Calu3 (cell line): Measurements from ENCODE around the gene PKHD1. TPM values are rescaled to one million over a fixed set of nuclear protein-coding genes. Genes with fewer than 3 reads are reported as not detected.

Source experiments
- BruUV-seq: library from RNA; stranded (reverse); fragments of 400-500 nt; replicated peaks from 2 replicates; lab custom pipeline; 2021; lab: Mats Ljungman, UMichigan
- CTCF ChIA-PET: fragments of 300-600 bp; sonication (Branson Sonifier 250); formaldehyde crosslinking; loops from one replicate; lab custom pipeline; 2022; ENCODE audit warnings: antibody characterized with exemption; lab: Charles Lee
- DNase-seq: peaks from one replicate; pipeline ENCODE4 v3.0.0; 2022
- H3K27ac Mint-ChIP-seq: one replicate; pipeline ENCODE4 v1.8.0; 2022; ENCODE audit warnings: mixed read lengths; ENCODE audit not compliant: unreplicated experiment
- H3K27me3 Mint-ChIP-seq: one replicate; pipeline ENCODE4 v1.8.0; 2022; ENCODE audit warnings: mixed read lengths; ENCODE audit not compliant: unreplicated experiment
- H3K36me3 Mint-ChIP-seq: one replicate; pipeline ENCODE4 v1.8.0; 2022; ENCODE audit warnings: mild to moderate bottlenecking, moderate library complexity, mixed read lengths; ENCODE audit not compliant: insufficient read depth, unreplicated experiment
- H3K4me1 Mint-ChIP-seq: one replicate; pipeline ENCODE4 v1.8.0; 2022; ENCODE audit warnings: mild to moderate bottlenecking, low read depth, mixed read lengths; ENCODE audit not compliant: unreplicated experiment
- H3K4me3 Mint-ChIP-seq: one replicate; pipeline ENCODE4 v1.8.0; 2022; ENCODE audit warnings: mild to moderate bottlenecking, low read depth, moderate library complexity, mixed read lengths; ENCODE audit not compliant: unreplicated experiment
- H3K9me3 Mint-ChIP-seq: one replicate; pipeline ENCODE4 v1.8.0; 2022; ENCODE audit warnings: low read depth, mixed read lengths; ENCODE audit not compliant: unreplicated experiment
- intact Hi-C: fragments of 100-400 bp; cut with micrococcal nuclease; formaldehyde crosslinking; loops from one replicate; pipeline ENCODE4 v1.10.0; 2022; ENCODE audit not compliant: unreplicated experiment
- total RNA-seq: library from RNA; stranded (reverse); gene quantifications from 2 replicates; pipeline ENCODE4 v1.2.3, GENCODE V29; 2022
- TF ChIP-seq, protein P1 (sequence below): fragments of 200-600 bp; IDR thresholded peaks from one replicate; pipeline ENCODE4 v1.8.0; 2022; ENCODE audit warnings: antibody characterized with exemption; ENCODE audit not compliant: unreplicated experiment

The PKHD1 gene
- total RNA-seq, 1 experiment from 2014 or later: 25.2 TPM

DNA sequence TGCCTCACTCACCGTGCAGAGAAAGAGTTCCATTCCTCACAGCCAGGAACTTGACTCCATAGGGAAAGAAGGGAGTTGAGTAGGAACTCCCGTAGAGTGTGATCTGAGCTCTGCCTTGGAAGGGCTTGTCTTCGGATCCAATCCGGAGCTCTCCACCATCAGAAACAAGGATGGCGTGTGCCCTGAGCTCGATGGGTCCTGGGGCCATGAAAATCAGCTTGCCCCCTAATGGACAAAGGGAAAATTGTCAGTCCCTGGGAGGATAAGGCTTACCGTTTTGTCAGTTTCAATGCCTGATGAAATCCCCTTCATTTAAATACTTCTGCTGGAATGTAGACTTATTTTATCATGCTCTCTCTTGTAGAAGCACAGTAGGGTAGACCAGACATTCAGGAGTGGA is 153.3 kb downstream of the PKHD1 start:
- H3K4me1 Mint-ChIP-seq: peaks cover 9% of the 10 kb centered on the region

DNA sequence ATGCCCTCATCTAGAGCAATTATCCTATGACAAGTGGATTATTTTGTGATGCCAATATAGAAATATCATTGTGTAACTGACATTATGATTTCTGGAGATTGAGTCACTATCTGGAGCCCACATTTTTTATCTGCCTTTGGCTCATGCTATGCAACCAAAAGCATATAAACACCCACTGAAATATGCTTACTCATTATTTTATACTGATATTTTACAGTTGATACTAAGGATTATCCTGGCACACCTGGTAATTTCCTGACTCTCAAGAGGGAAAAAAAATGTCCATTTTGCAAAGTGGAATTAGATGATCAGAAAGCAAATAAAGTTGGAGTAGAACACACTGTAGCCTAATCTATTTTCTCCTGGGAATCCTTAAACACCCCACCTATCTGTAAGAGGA is 154.5 kb downstream of the PKHD1 start:
- CTCF ChIA-PET: no interaction called here
- H3K4me3 Mint-ChIP-seq: no peak overlapping the region
- H3K4me1 Mint-ChIP-seq: no peaks in the 10 kb centered on the region
- H3K27ac Mint-ChIP-seq: no peak overlapping the region
- TF ChIP-seq, protein P1, sequence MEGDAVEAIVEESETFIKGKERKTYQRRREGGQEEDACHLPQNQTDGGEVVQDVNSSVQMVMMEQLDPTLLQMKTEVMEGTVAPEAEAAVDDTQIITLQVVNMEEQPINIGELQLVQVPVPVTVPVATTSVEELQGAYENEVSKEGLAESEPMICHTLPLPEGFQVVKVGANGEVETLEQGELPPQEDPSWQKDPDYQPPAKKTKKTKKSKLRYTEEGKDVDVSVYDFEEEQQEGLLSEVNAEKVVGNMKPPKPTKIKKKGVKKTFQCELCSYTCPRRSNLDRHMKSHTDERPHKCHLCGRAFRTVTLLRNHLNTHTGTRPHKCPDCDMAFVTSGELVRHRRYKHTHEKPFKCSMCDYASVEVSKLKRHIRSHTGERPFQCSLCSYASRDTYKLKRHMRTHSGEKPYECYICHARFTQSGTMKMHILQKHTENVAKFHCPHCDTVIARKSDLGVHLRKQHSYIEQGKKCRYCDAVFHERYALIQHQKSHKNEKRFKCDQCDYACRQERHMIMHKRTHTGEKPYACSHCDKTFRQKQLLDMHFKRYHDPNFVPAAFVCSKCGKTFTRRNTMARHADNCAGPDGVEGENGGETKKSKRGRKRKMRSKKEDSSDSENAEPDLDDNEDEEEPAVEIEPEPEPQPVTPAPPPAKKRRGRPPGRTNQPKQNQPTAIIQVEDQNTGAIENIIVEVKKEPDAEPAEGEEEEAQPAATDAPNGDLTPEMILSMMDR: no peak
- no peaks in the 10 kb centered on the region for H3K27me3 Mint-ChIP-seq
- intact Hi-C loops: no loop called here
- no peaks in the 10 kb centered on the region for H3K9me3 Mint-ChIP-seq
- no peaks in the 10 kb centered on the region for H3K36me3 Mint-ChIP-seq
- DNase-seq: no peak
- BruUV-seq: no TSS peak

More for the DNA sequence above, 153.3 kb downstream of the PKHD1 start:
- Mint-ChIP-seq H3K27me3 (no peaks in the 10 kb centered on the region), H3K36me3 (no peaks in the 10 kb centered on the region), H3K27ac (no peak overlapping the region), H3K4me3 (no peak overlapping the region), H3K9me3 (no peaks in the 10 kb centered on the region)
- TF ChIP-seq, protein P1: no peak
- no TSS peak for BruUV-seq
- DNase-seq: peak; percentile 2
- CTCF ChIA-PET: no interaction called here
- intact Hi-C loops: no loop called here

DNA sequence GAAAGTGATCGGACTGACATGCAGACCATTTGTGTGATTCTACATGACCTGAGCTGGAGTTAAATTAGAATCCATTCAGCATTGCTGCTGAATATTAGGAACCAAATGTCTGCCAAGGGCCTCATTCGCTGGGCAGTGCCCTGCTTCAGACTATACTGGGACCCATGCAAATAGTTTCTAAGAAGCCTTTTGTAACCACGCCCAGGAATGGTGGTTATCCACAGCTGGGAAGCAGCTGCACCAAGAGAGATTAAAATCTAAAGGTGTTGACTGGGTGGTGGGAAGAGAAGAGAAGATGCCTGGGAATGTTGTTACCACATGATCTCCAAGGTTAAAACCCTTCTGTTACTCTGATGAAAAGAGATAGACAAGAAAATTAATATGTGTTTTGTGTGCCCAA is 156.8 kb downstream of the PKHD1 start:
- no peaks in the 10 kb centered on the region for H3K36me3 Mint-ChIP-seq
- H3K4me3 Mint-ChIP-seq: no peak overlapping the region
- TF ChIP-seq, protein P1: no peak
- DNase-seq: no peak
- CTCF ChIA-PET: no interaction called here
- intact Hi-C loops: no loop called here
- no peaks in the 10 kb centered on the region for H3K4me1 Mint-ChIP-seq
- H3K27me3 Mint-ChIP-seq: no peaks in the 10 kb centered on the region
- H3K27ac Mint-ChIP-seq: no peak overlapping the region
- no peaks in the 10 kb centered on the region for H3K9me3 Mint-ChIP-seq
- no TSS peak for BruUV-seq

DNA sequence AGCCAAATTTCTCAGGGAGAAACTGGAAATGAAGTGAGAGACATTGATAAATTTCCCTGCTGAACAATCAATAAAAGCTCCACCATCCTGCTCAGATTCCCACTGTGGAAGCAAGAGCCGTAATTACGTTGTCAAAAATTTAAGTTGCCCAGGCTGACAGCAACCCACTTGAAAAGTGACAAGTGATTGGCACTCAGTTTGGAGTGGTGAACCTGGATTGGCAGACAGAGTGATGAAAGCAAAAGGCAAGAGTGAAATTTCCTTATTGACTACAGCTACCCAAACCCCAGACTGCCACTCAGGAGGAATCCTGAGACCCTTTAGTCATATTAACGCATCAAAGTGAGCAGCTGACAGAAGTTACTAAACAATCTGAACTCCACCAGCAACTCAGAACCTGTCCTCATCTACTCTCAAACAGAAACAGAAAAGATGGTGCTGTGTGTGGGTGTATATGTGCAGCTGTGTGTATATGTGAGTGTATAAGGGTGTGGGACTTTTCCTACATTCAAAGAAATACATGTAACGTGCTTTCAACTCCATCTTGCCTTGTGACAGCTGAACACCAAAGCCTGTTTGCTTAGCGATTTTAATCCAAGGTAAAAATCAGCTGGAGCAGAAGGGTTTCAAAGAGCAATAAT is 157.4 kb downstream of the PKHD1 start:
- intact Hi-C loops: no loop called here
- H3K36me3 Mint-ChIP-seq: no peaks in the 10 kb centered on the region
- TF ChIP-seq, protein P1: no peak
- no peak overlapping the region for H3K27ac Mint-ChIP-seq
- H3K9me3 Mint-ChIP-seq: no peaks in the 10 kb centered on the region
- CTCF ChIA-PET: no interaction called here
- BruUV-seq: no TSS peak
- no peak for DNase-seq
- H3K27me3 Mint-ChIP-seq: no peaks in the 10 kb centered on the region
- H3K4me1 Mint-ChIP-seq: no peaks in the 10 kb centered on the region
- no peak overlapping the region for H3K4me3 Mint-ChIP-seq
